ENCODE data around the gene RPTOR.

RPTOR gene

DNA sequence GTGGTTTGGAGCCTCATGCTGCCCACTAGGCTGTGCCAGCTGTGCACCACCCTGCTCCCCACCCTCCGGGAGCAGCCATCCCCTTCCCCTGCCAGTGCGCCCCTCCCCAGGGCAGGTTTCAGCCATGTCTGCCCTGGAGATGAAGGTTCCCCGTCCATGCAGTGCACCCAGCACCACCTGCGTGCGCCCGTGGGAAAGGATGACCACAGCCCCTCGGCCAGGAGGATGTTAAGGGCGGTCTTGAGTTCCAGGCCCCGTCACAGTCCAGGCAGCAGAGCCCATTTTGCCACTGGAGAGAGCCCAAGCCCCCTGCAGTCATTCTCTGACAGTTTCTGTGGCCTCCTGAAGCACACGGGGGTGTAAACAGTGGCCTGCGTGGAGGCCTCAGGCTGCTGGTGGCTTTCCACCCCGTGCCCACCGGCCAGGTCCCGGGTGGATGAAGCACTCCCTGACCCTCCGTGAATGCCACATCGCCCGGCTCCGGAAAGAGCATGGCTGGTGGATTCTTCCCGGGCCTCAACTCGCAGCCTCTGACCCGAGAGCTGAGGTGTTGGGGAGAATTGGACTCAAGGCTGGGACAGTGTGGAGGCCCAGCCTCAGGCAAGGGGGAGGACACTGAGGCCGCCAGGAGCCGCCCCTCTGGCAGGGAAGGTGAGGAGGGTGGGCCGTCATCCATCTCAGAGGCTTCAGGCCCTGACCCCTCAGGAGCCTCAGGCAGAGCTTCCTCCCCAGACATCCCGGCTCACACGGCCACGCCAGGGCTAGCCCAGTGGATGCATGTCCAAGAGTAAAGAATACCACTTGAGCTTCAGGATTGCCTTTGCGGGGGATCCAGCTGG is 377.3 kb downstream of the RPTOR start:
- no peak for DNase-seq

DNA sequence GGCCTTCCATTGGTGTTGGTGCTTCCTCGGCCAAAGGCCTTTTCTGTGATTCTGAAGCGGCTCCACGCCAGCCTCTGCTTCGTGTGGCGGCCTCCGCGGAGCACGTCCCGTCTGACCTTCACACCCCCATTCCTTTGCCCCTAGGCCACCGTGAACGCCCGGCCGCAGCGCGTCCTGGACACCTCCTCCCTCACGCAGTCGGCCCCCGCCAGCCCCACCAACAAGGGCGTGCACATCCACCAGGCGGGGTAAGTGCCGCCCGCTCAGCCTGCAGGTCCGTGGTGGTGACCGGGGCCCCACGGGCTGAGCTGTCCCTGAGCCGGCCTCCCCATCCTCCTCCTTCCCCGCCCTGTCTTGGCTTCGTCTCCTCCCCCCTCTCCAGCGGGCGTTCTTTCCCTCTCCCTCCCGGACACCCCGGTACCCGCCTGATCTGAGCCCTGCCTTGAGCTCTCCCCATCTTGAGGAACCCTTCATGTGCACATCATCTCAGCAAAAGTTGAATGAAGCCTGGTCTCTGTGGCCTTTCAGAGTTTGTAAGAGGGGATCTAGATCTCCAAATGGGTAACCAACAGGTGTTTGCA is 378.0 kb downstream of the RPTOR start:
- no peak for DNase-seq

DNA sequence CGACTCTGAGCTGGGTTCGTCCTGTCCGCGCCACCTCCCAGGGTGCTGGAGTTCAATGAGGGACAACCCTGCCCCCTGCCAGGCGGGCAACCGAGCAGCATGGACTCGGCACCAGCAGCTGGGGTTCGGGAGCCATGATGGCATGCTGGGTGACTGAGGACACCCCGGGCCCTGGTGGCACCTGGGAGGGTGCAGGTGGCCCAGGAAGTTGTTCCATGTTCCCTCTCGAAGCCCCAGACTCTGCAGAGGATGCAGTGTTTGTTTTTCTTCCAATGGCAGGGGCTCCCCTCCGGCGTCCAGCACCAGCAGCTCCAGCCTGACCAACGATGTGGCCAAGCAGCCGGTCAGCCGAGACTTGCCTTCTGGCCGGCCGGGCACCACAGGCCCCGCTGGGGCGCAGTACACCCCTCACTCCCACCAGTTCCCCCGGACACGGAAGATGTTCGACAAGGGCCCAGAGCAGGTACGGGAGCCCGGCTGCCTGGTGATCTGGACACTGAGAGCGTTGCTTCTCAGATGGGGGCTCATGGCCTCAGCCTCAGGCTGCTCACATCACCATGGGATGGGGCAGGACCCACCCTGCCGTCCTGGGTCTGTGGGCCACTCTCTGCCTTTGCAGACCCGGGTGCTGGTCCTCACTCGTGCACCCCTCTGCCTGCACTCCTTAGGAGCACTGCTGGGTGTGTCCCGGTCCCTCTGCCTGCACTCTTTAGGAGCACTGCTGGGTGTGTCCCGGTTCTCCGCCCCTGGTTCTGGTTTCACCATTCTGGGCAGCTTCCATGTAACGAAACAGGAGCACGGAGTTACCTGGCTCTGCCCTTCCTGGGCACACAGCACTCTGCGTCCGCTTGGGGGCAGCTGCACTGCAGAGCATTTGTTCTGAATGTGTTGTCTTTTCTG is 378.8 kb downstream of the RPTOR start:
- no peak for DNase-seq

DNA sequence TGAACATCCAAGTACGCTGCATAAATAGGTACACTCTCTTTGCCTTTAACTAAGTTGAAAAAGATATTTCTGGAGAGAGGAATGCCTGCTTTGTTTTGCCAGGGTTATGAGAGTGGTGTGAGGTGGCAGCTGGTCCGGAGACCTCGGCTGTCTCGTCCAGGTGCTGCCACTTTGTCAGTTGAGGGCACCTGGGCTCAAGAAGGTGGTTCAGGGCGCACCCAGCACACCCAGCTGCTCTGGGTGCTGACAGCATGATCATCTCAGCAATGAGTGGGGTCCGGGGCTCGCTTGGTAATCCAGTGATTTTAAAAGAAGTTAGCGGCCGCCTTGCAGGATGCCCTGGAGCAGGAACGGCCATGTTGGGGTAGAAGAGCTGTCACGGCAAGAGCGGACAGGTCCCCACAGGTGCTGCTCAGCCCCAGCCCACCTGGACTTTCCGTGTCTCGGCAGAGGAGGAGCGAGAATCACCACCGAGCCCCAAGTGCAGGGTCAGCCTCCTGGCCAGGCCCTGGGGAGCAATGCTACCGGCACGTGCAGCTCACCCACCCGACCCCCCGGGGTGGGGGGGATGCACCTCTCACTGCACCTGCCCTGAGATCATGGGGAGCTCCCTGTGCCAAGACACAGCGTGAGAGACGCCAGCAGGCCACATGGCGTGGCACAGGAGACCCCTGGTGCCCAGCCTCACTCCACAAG is 379.6 kb downstream of the RPTOR start:
- no peak for DNase-seq

DNA sequence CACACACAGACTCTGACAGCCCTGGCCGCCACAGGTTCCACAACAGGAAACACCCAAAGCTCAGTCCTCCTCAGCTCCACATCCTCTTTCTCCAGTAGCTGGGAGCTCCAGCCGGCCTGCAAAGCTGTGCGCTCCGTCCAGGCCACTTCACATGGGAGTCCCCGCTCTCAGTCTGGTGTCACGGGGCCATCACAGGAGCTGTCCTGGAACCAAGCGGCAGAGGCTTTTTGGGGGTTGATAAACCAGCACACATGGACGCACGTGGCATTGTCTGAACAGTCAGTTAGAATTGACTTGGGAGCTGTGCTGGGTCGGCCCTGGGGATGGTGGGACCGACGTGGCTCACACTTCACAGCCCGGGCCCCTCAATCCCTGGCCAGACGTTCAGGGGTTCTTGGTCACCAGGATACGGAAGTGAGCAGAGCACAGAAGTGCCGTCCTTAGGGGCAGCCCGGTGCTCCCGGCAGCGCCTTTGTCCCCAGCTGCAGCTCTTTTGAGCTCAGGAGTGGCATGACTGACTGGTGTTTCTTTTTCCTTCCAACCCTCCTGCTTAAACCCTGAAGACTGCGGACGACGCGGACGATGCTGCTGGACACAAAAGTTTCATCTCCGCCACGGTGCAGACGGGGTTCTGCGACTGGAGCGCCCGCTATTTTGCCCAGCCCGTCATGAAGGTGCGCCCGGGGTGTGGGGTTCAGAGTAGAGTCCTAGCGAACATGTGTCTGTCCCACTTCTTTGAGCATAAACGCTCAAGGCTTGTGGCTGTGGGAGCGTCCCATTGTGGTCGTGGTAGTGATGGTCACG is 380.4 kb downstream of the RPTOR start:
- DNase-seq = no peak

DNA sequence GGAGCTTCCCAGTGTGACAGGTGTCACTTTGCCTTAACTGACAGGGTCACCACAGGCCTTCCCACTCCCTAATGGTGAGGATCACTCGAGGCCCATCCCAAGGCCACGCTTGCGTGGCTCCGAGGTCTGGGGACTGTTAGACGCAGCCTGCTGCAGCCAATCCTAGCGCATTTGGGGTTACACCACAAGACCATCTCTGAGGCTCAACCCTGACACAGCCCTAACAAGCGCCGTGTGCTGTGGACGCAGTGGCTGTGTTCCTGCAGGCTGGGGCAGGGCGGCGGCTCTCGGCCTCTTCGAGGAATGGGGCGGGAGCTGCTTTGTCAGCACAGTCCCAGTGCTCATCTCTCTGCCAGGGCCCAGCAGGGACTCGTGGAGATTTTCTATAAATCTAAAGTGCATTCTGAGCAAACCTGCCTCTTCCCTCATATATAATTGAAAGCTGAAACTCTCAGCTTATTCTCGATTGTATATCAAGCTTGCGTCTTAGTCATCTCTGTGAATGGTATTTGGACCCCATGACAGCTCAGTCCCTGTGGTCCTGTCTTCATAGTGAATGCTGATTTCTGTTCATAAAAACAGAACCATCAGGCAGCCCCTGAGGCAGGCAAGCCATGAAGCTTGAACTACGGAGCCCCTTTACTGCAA is 381.2 kb downstream of the RPTOR start:
- DNase-seq = no peak

DNA sequence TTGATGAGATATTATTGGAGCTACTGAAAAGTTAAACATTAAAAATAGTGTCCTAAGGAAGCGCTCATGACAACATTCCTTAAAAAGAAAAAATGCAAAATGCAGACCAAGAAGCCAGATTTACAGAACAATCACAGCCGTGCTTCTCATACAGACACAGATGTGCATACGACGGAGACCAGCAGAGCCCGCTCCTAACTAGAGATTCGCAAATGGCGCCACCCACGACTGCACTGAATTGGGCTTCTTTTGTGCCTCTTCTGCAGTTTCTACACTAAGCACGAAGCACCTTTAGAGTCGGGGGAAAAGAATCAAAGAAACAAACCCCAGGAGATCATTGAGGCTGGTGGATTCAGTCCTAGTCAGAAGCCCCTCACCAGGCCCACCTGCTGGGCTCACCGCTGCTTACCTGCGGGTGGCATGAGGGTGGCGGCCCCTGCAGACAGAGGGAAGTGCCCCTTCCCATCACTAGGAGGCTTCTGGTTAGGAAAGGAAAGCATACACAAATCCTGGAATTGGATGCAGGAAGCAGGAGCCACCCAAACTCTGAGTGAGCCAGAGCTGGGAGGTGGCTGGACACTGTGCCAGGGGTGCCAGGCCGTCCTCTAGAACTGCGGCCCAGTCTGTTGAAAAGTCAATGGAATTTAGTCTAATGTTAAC is 382.1 kb downstream of the RPTOR start:
- no peak for DNase-seq

DNA sequence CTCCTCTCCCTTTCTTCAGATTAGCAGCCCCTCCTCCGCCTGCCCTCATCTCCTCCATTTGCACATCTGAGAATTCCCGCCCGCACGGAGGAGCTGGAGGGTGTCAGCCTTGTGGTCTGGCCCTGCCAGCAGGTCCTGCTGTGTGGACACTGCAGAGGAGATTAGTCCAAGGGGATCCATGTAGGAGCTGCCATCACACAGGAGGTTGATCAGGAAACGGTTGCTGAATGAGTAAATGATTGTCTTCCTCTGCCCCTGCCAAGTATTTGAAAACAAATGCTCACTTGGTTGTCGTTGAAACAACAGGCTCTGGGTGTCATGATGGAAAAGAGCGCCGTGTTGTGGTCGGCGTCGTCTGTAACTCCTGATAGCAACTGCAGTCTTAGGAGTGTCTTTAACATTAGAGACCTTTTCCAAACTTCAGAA is 383.2 kb downstream of the RPTOR start:
- no peak for DNase-seq

DNA sequence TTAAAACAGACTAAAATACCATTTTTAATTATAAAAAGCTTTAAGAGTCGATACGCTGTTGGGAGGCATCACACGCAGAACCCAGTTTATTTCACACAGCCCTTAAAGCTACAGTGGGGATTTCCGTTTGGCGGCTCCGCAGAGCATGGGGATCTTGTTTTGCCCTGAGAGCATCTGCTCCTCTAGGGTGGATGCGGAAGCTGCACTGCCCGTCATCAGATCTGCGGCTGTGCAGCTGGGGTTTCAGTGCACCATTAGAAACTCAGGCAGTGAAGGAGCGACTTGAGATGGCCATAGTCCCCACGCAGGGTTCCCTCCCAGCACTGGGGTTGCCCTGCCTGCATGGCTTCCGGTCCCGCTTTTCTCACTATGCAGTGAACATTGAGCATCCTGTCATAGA is 384.8 kb downstream of the RPTOR start:
- no peak for DNase-seq

DNA sequence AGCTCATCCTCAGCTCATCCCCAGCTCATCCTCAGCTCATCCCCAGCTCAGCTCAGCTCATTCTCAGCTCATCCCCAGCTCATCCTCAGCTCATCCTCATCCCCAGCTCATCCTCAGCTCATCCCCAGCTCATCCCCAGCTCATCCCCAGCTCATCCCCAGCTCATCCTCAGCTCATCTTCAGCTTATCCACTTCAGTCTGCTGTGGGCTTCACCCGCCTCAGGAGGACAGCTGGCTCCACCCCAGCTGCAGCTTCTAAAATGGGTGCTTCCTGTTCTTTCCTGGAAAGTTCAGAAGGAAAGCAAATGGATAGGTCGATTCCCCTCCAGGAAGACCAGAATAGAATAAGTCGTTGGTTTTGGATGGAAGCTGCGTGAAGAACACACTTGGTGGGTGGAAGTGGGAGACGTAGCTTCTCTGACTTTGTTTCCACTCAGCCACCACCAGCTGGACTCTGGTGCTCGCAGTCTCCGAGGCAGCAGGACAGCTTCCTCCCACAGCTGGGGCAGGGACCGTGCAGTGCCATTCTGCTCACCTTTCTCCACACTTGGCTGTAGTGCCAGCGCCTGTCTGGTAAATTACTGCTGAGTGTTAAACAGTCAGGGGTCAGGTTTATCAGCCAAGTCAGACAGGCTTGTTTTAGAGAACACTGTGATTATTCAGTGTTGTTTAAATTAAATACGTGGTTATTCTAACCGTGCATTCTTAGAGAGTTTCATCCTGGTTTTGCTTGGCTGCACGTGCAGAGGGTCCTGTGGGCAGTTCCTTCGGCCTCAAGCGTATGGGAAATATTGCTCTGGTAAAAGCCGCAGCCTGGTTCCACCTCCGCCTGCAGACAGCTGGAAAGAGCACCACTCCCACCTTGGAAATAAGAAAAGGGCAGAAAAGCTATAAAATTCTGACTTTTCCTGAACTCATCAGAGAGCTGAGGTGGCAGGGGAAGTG is 386.0 kb downstream of the RPTOR start:
- no peak for DNase-seq

DNA sequence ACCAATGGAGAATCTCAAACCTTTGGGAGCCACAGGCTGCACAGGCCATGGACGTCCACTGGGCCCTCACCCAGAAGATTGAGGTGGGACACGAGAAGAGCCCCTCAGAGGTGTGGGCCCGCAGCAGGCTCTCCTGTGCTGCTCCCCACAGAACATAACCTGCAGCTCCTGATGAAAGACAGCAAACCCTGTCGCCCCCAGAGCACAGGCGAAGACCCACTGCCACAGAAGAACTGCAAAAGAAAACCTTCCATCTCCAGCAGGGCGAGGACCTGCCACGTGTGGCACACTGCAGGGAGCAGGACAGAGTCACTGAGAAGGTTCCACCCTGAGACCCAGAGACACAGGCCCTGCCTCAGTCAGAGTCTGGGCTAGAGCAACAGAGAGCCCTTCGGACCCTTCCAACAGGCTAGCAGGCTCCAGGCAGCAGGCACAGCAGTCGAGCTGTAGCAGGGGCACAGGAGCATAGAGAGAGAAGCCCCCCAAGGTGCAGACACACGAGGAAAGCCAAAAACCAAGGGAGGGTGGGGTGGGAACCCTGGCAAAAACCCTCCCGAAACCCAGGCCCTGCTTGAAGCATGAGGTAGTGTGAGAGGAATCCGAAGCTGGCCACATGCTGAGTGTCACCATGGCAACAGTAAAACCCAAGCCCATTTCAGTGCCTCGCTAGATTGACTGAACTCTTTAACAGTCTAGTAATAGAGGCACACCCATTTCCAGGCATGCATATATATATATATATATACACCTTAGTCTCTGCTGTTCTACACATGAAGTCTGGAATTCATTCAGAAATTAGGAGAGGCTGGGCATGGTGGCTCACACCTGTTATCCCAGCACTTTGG is 387.0 kb downstream of the RPTOR start:
- no peak for DNase-seq

DNA sequence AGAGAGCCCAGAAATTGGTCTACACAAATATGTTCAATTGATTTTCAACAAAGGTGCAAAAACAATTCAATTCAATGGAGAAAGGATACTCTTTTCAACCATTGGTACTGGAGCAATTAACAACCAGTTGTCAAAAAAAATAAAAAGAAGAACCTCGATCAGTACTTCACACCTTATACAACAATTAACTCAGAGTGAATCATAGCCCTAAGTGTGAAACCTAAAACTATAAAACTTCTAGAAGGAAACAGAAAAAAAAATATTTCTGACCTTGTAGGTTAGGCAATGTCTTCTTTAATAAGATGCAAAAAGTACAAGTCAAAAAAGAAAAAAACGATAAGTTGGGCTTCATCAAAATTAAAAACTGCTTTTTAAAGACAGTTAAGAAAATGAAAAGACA is 390.9 kb downstream of the RPTOR start:
- DNase-seq = no peak

DNA sequence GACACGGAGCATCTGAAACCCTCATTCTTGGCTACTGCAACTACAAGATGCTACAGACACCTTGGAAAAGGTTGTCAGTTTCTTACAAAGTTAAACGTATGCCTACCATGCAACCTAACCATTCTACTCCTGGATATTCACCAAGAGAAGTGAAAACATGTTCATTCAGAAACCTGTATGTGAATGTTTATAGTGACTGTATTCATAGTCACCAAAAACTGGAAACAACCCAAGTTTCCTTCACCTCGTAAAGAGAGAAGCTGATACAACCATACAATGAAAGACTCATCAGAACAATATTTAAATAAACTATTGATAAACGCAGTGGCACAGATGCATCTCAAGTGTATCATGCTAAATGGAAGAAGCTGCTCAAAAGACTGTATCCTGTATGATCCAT is 391.6 kb downstream of the RPTOR start:
- no peak for DNase-seq

DNA sequence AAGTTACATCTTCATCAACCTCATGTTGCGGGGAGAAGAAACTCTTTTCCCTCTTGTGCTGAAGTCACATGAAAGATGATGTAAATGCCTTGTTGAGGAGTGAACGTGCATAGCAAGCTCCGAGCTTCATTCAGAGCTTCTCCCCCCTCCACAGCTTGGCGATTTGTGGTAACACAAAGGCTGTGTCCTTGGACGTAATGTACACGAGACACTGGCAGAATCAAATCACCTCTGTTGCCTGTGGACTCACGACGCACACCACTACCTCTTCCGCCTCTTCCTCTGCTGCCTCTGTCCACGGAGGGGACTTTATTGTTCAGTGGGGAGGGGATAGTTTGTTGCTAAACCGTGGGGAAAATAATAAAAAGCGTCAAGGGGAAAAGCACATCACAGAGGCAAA is 392.1 kb downstream of the RPTOR start:
- DNase-seq = no peak

DNA sequence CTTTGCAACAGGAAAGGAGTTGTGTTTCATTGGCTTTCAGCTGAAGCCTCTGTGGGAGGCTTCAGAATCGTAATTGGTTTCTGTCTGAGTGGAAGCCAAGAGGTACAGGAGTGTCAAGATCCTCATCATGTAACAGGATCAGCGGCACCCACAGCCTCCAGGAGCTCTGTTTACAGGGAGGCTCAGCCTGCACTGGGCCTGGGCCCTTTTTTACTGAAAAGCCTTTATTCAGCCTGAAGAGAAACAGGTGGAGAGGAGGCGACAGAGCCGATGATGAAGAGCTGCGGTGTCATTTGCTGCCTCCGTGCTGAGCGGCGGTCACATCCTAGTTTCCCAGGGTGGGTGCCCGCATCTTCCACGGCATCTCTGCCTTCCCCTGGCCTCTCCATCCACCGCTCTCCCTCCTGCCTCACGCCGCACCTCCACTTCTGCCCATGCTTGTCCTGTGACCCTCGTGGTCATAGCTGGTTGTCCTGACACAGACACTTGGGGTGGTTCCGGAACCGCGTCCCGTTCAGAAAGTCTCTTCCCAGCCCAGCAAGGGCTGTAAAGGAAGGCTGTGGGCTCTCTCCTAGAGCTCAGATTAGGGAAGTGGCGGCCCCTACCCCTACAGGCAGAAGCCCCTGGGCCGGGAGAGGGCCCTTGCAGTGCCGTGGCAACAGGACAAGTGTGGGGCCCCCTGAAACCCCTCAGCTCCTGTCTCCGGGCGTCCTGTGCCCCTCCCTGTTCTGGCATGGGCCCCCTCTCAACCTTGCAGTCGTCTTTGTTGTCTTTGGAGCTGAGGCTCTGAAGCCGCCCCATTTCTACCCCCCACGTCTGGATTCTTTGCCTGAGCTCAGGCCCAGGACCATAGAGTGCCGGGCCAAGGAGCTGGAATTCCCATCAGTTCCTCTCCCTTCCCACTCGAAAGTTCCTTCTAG is 393.1 kb downstream of the RPTOR start:
- DNase-seq = no peak

DNA sequence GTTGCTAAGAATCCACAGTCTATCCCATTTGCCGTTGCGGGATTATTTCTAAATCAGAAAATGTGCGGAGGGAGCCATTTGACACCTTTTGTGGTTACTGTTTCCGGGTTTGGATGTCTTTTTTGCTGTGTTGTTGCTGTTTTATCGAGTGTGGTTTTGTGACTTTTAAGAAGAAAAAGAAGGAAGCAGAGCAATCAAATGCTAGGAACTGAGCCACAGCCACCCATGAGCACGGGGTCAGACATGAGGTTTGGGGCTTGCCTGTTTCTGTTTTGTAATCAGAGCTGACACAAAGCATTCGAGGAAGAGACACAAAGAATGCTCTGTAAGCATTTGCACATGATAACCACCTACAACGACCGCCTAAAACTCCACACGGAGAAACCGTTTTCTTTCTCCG is 393.9 kb downstream of the RPTOR start:
- DNase-seq = peak in 4 of 14 donors; percentile 7 to 33 (median 22)

All from C1 segment of cervical spinal cord (tissue), 14 donors.